ENCODE measurements around the gene PCDHGC5. TPM values are rescaled to one million over a fixed set of nuclear protein-coding genes. Genes with fewer than 3 reads are reported as not detected.

The PCDHGC5 gene
- total RNA-seq, 1 donor from 2014 or later: 7.7 TPM

GRCh38 chr5:141486091-141486490, 2.8 kb upstream of the PCDHGC5 start:
- H4K20me1 ChIP-seq (ENCODE audit: insufficient read depth, low read length): peaks cover 93% of the 10 kb centered on the region
- H3K4me3 ChIP-seq (ENCODE audit: insufficient read depth, low read depth, low read length): no peak overlapping the region

GRCh38 chr5:141487131-141487530, 1.8 kb upstream of the PCDHGC5 start:
- H3K4me3 Mint-ChIP-seq (ENCODE audit: unreplicated experiment): no peak overlapping the region
- H3K4me1 ChIP-seq (ENCODE audit: insufficient read depth, low read length): peaks cover 28% of the 10 kb centered on the region
- no peak for DNase-seq (ENCODE audit: low read depth)
- peaks cover 36% of the 10 kb centered on the region for H3K4me1 Mint-ChIP-seq (ENCODE audit: low read depth, unreplicated experiment)
- H3K4me3 ChIP-seq (ENCODE audit: insufficient read depth, low read depth, low read length): no peak overlapping the region
- H4K20me1 ChIP-seq (ENCODE audit: insufficient read depth, low read length): peaks cover 88% of the 10 kb centered on the region
- H3K9me3 Mint-ChIP-seq (ENCODE audit: unreplicated experiment): peaks cover 2% of the 10 kb centered on the region
- no peaks in the 10 kb centered on the region for H3K36me3 ChIP-seq (ENCODE audit: insufficient read depth, low read length)
- no peaks in the 10 kb centered on the region for H3K27me3 Mint-ChIP-seq (ENCODE audit: low read depth, unreplicated experiment)
- no peak overlapping the region for H3K27ac Mint-ChIP-seq (ENCODE audit: unreplicated experiment)
- H3K79me2 ChIP-seq (ENCODE audit: insufficient read depth, low read length): peaks cover 74% of the 10 kb centered on the region
- FAIRE-seq: no peak
- no peak for TF ChIP-seq CTCF (IDR thresholded peaks at IDR 0.05; ENCODE audit: insufficient read depth, low read depth, low read length)
- no peak for TF ChIP-seq EZH2 (IDR thresholded peaks at IDR 0.05; ENCODE audit: insufficient read depth, low read length)
- H3K36me3 Mint-ChIP-seq (ENCODE audit: low read depth, unreplicated experiment): peaks cover 42% of the 10 kb centered on the region
- no peaks in the 10 kb centered on the region for H3K27me3 ChIP-seq (ENCODE audit: insufficient read depth, low read length)
- no peak overlapping the region for H3K27ac ChIP-seq (ENCODE audit: low read depth, low read length)
- H3K4me2 ChIP-seq (ENCODE audit: low read length): no peak overlapping the region
- H3K9ac ChIP-seq (ENCODE audit: low read length): no peak overlapping the region
- H3K9me3 ChIP-seq (ENCODE audit: insufficient read depth, low read depth, low read length): no peaks in the 10 kb centered on the region
- H2AFZ ChIP-seq (ENCODE audit: low read depth, low read length): no peak overlapping the region

More at GRCh38 chr5:141486091-141486490, 2.8 kb upstream of the PCDHGC5 start:
- H3K4me1 ChIP-seq (ENCODE audit: insufficient read depth, low read length): peaks cover 28% of the 10 kb centered on the region
- H3K36me3 Mint-ChIP-seq (ENCODE audit: low read depth, unreplicated experiment): peaks cover 42% of the 10 kb centered on the region
- H2AFZ ChIP-seq (ENCODE audit: low read depth, low read length): no peak overlapping the region
- H3K9me3 Mint-ChIP-seq (ENCODE audit: unreplicated experiment): peaks cover 2% of the 10 kb centered on the region
- TF ChIP-seq CTCF (IDR thresholded peaks at IDR 0.05; ENCODE audit: insufficient read depth, low read depth, low read length) (no peak), EZH2 (IDR thresholded peaks at IDR 0.05; ENCODE audit: insufficient read depth, low read length) (no peak)
- H3K9me3 ChIP-seq (ENCODE audit: insufficient read depth, low read depth, low read length): no peaks in the 10 kb centered on the region
- H3K4me2 ChIP-seq (ENCODE audit: low read length): no peak overlapping the region
- H3K27ac ChIP-seq (ENCODE audit: low read depth, low read length): no peak overlapping the region
- H3K4me3 Mint-ChIP-seq (ENCODE audit: unreplicated experiment): peak overlapping the region; percentile 50
- H3K4me1 Mint-ChIP-seq (ENCODE audit: low read depth, unreplicated experiment): peaks cover 37% of the 10 kb centered on the region
- FAIRE-seq (no peak), DNase-seq (ENCODE audit: low read depth) (no peak)
- no peaks in the 10 kb centered on the region for H3K27me3 ChIP-seq (ENCODE audit: insufficient read depth, low read length)
- no peaks in the 10 kb centered on the region for H3K36me3 ChIP-seq (ENCODE audit: insufficient read depth, low read length)
- no peak overlapping the region for H3K9ac ChIP-seq (ENCODE audit: low read length)
- peaks cover 76% of the 10 kb centered on the region for H3K79me2 ChIP-seq (ENCODE audit: insufficient read depth, low read length)
- no peaks in the 10 kb centered on the region for H3K27me3 Mint-ChIP-seq (ENCODE audit: low read depth, unreplicated experiment)
- no peak overlapping the region for H3K27ac Mint-ChIP-seq (ENCODE audit: unreplicated experiment)

- FAIRE-seq (no peak), DNase-seq (ENCODE audit: low read depth) (no peak)
- H3K36me3 ChIP-seq (ENCODE audit: insufficient read depth, low read length): no peaks in the 10 kb centered on the region
- H3K79me2 ChIP-seq (ENCODE audit: insufficient read depth, low read length): peaks cover 62% of the 10 kb centered on the region
- peak overlapping the region; percentile 39 for H3K4me3 ChIP-seq (ENCODE audit: insufficient read depth, low read depth, low read length)
- no peaks in the 10 kb centered on the region for H3K27me3 ChIP-seq (ENCODE audit: insufficient read depth, low read length)
- H3K27ac ChIP-seq (ENCODE audit: low read depth, low read length): no peak overlapping the region
- H2AFZ ChIP-seq (ENCODE audit: low read depth, low read length): no peak overlapping the region
- Mint-ChIP-seq H3K4me3 (ENCODE audit: unreplicated experiment) (peak overlapping the region; percentile 41), H3K4me1 (ENCODE audit: low read depth, unreplicated experiment) (peaks cover 35% of the 10 kb centered on the region), H3K9me3 (ENCODE audit: unreplicated experiment) (peaks cover 2% of the 10 kb centered on the region), H3K36me3 (ENCODE audit: low read depth, unreplicated experiment) (peaks cover 44% of the 10 kb centered on the region), H3K27ac (ENCODE audit: unreplicated experiment) (peak overlapping the region; percentile 89), H3K27me3 (ENCODE audit: low read depth, unreplicated experiment) (no peaks in the 10 kb centered on the region)
- H3K9me3 ChIP-seq (ENCODE audit: insufficient read depth, low read depth, low read length): no peaks in the 10 kb centered on the region
- H4K20me1 ChIP-seq (ENCODE audit: insufficient read depth, low read length): peaks cover 63% of the 10 kb centered on the region
- peaks cover 40% of the 10 kb centered on the region for H3K4me1 ChIP-seq (ENCODE audit: insufficient read depth, low read length)
- TF ChIP-seq EZH2 (IDR thresholded peaks at IDR 0.05; ENCODE audit: insufficient read depth, low read length): no peak
- TF ChIP-seq CTCF (IDR thresholded peaks at IDR 0.05; ENCODE audit: insufficient read depth, low read depth, low read length): no peak
- H3K9ac ChIP-seq (ENCODE audit: low read length): no peak overlapping the region
- H3K4me2 ChIP-seq (ENCODE audit: low read length): peak overlapping the region; percentile 84
These were observed 960 bp downstream of the PCDHGC5 start for GRCh38 chr5:141489841-141490240.
